ENCODE measurements around the gene DRC3. TPM values are rescaled to one million over a fixed set of nuclear protein-coding genes. Genes with fewer than 3 reads are reported as not detected.

The DRC3 gene
- total and polyA plus RNA-seq, 8 donors, result 2.1 to 19.3 (median 2.9) TPM

- DNase-seq (no peak), FAIRE-seq (no peak), ATAC-seq (no peak)
- Histone ChIP-seq H3K4me3 (no peak overlapping the region), H3K36me3 (no peaks in the 10 kb centered on the region), H3K9me3 (no peaks in the 10 kb centered on the region), H3K27me3 (no peaks in the 10 kb centered on the region), H3K27ac (no peak overlapping the region), H3K4me1 (no peaks in the 10 kb centered on the region)
- intact Hi-C loops (cut with DNase I), result no loop called here
- TF ChIP-seq CTCF (IDR thresholded peaks at IDR 0.05), result no peak
- WGBS, 2 donors, result 80 to 81% methylated on average over 9 of the region's 9 CpGs
Measured at GRCh38 chr17:17999364-18000029, 26.8 kb downstream of the DRC3 start.

- H3K9me3 ChIP-seq, result no peaks in the 10 kb centered on the region
- no peaks in the 10 kb centered on the region for H3K36me3 ChIP-seq
- no peak overlapping the region for H3K4me3 ChIP-seq
- WGBS, 2 donors, result 63 to 70% methylated on average over 8 of the region's 8 CpGs
- H3K4me1 ChIP-seq, result no peaks in the 10 kb centered on the region
- DNase-seq (no peak), FAIRE-seq (no peak), ATAC-seq (no peak)
- no peak for TF ChIP-seq CTCF (IDR thresholded peaks at IDR 0.05)
- intact Hi-C loops (cut with DNase I), result no loop called here
- H3K27me3 ChIP-seq, result no peaks in the 10 kb centered on the region
- H3K27ac ChIP-seq, result no peak overlapping the region
Measured at GRCh38 chr17:18000030-18000408, 27.4 kb downstream of the DRC3 start.

DNA sequence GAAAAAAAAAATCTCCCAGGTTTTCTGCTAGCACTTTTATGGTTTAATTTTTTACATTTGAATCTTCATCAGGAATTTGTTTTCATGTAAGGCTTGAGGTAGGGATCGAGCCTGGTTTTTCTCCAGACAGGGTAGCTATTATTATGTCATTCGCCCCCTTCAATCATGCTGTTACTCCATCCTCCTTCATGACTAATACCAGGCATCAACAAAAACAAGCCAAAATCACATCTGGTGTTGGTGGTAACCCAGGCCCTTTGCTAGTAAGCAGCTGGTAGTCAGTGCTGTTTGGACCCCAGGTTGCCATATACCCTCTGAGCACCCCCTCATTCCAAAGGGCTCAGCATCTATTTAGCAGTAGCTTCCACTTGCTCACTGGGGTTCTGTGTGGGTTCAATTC, 29.5 kb downstream of the DRC3 start:
- H3K36me3 ChIP-seq, result no peaks in the 10 kb centered on the region
- no peak for ATAC-seq
- no peaks in the 10 kb centered on the region for H3K4me1 ChIP-seq
- no peaks in the 10 kb centered on the region for H3K27me3 ChIP-seq
- whole genome bisulfite sequencing, 2 donors, result 91 to 93% methylated on average over 2 of the region's 2 CpGs
- DNase-seq, result no peak
- intact Hi-C loops (cut with DNase I), result no loop called here
- H3K9me3 ChIP-seq, result no peaks in the 10 kb centered on the region
- H3K4me3 ChIP-seq, result no peak overlapping the region
- no peak overlapping the region for H3K27ac ChIP-seq
- TF ChIP-seq CTCF (IDR thresholded peaks at IDR 0.05), result no peak
- FAIRE-seq, result no peak

- Histone ChIP-seq H3K9me3 (no peaks in the 10 kb centered on the region), H3K36me3 (no peaks in the 10 kb centered on the region), H3K27ac (no peak overlapping the region), H3K27me3 (no peaks in the 10 kb centered on the region), H3K4me1 (no peaks in the 10 kb centered on the region), H3K4me3 (no peak overlapping the region)
- DNase-seq (no peak), FAIRE-seq (no peak), ATAC-seq (no peak)
- TF ChIP-seq CTCF (IDR thresholded peaks at IDR 0.05), result no peak
- intact Hi-C loops (cut with DNase I), result no loop called here
- 84 to 85% methylated on average over 9 of the region's 9 CpGs for WGBS, 2 donors
Measured at GRCh38 chr17:18004345-18004744, 31.7 kb downstream of the DRC3 start.

- no peak for TF ChIP-seq CTCF (IDR thresholded peaks at IDR 0.05)
- Histone ChIP-seq H3K4me1 (no peaks in the 10 kb centered on the region), H3K27me3 (no peaks in the 10 kb centered on the region), H3K4me3 (no peak overlapping the region), H3K27ac (no peak overlapping the region), H3K9me3 (no peaks in the 10 kb centered on the region), H3K36me3 (no peaks in the 10 kb centered on the region)
- WGBS, 2 donors, result 85 to 90% methylated on average over 9 of the region's 9 CpGs
- no peak for ATAC-seq
- FAIRE-seq, result no peak
- intact Hi-C loops (cut with DNase I), result no loop called here
- DNase-seq, result no peak
Measured at GRCh38 chr17:18004884-18005305, 32.2 kb downstream of the DRC3 start.
